ENCODE results near the gene TRMT2B.

DNA sequence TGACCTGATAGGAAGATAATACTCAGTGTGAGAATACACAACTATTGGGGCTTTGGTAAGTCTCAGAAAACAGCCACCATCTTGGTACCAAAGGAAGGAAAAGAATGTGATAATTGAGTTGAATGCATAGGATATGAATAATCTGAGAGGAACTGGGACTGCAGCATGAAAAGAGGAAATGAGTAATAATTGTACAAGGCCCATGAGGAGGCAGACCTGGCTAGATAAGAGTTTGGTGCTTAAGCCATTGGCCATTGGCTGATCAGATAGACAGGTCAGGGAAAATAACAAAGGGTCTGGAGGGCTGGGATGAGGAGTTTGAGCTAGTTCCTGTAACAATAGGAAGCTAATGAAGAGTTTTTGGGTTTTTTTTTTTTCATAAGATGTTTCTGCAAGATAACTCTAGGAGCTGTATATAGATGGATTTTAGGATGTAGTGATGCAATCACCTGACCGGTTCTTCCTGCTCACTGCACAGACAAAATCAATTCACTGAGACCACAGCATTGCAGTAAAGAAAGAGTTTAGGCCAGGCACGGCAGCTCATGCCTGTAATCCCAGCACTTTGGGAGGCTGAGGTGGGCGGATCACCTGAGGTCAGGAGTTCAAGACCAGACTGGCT, 5.3 kb upstream of the TRMT2B start:
- TF ChIP-seq ZNF274 (IDR thresholded peaks at IDR 0.05; ENCODE audit: low read depth, low read length) = no peak
- no peak for TF ChIP-seq YY1 (IDR thresholded peaks at IDR 0.05; ENCODE audit: insufficient read depth, insufficient read length)
- no peak for TF ChIP-seq SUZ12 (IDR thresholded peaks at IDR 0.05; ENCODE audit: extremely low read depth, insufficient read depth, insufficient read length)

All from NT2/D1 (cell line).